ENCODE results near the gene FBN2. TPM values are rescaled to one million over a fixed set of nuclear protein-coding genes. Genes with fewer than 3 reads are reported as not detected.

The FBN2 gene
- total RNA-seq, 1 experiment from 2014 or later: 0.42 TPM

DNA sequence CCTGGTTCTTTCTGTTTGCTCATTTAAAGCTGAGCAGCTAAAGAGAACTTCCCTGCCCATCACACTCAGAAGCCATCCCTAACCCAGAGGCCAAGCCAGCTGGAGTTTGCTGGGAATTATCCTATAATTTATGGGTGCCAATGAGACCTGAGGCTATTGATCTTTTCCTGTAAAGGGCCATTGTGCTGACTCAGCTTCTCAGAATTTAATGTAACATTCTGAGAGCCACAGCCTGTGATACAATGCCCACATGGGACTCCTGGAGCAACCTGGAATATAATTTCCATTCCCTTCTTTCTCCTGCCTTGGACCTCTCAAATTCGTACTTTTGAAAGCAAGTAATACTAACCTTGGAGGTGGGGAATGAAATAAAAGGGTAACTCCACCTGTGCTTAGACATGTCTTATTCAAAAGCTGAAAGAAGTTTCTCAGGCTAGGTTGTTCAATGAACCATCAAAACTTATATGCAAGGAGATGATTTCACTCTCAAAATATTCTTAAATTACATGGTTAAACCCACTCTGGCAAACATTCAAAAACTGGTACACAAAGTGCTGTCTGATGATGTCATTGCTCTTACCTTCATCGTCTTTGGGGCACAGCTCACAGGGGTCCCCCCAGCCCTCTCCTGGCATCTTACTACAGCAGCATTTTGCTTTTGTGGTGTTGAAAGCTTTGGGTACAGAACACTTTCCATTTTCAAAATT is 247.7 kb downstream of the FBN2 start:
- ChIA-PET RAD21 (ENCODE audit: low non-redundant PET in 1 of 2, low total read pairs in 2 of 2, uncharacterized antibody in 2 of 2, unreplicated experiment in 2 of 2) (no interaction called here), POLR2A (no interaction called here), CTCF (no interaction called here)
- Histone ChIP-seq H3K9me2 (ENCODE audit: insufficient read depth) (no peaks in the 10 kb centered on the region), H3K27ac (ENCODE audit: low read depth, low read length) (no peak overlapping the region), H3K4me1 (ENCODE audit: control insufficient read depth in 1 of 2, insufficient read depth in 2 of 2, low read length in 2 of 2) (no peaks in the 10 kb centered on the region), H3K9ac (ENCODE audit: low read length) (no peak overlapping the region), H3K36me3 (ENCODE audit: control insufficient read depth in 1 of 2, insufficient read depth in 2 of 2, low read length in 2 of 2) (no peaks in the 10 kb centered on the region), H3K27me3 (ENCODE audit: insufficient read depth, low read length) (no peaks in the 10 kb centered on the region), H4K20me1 (ENCODE audit: insufficient read depth) (no peaks in the 10 kb centered on the region), H2AFZ (ENCODE audit: low read depth, low read length, poor library complexity, severe bottlenecking) (no peak overlapping the region), H3K9me3 (ENCODE audit: control insufficient read depth in 1 of 2, insufficient read depth in 1 of 2, low read depth in 1 of 2, low read length in 2 of 2) (no peaks in the 10 kb centered on the region), H3K4me3 (replicated peaks in 1 of 2; ENCODE audit: low read depth in 1 of 2, low read length in 2 of 2) (no peak overlapping the region), H3K79me2 (ENCODE audit: insufficient read depth, low read length) (no peaks in the 10 kb centered on the region), H3K4me2 (ENCODE audit: low read length) (no peak overlapping the region)
- no peak for TF ChIP-seq YY1 (IDR thresholded peaks at IDR 0.05; ENCODE audit: extremely low read depth, insufficient replicate concordance, low read depth, low read length)
- TF ChIP-seq ZNF274 (IDR thresholded peaks at IDR 0.05; ENCODE audit: low read depth, low read length): no peak
- no peak for TF ChIP-seq TCF7L2 (IDR thresholded peaks at IDR 0.05; ENCODE audit: borderline replicate concordance, extremely low read depth, insufficient read depth, insufficient read length)
- TF ChIP-seq CEBPB (IDR thresholded peaks at IDR 0.05; ENCODE audit: low read depth): no peak
- TF ChIP-seq RAD21 (IDR thresholded peaks at IDR 0.05; ENCODE audit: low read depth): no peak
- TF ChIP-seq, protein P1, sequence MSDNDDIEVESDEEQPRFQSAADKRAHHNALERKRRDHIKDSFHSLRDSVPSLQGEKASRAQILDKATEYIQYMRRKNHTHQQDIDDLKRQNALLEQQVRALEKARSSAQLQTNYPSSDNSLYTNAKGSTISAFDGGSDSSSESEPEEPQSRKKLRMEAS (IDR thresholded peaks at IDR 0.05): no peak
- no peak for TF ChIP-seq EZH2 (IDR thresholded peaks at IDR 0.05)
- TF ChIP-seq EZH2phosphoT487 (IDR thresholded peaks at IDR 0.05; ENCODE audit: borderline replicate concordance): no peak
- no peak for TF ChIP-seq FOSL1 (IDR thresholded peaks at IDR 0.05; ENCODE audit: low read depth)
- TF ChIP-seq, protein P2, sequence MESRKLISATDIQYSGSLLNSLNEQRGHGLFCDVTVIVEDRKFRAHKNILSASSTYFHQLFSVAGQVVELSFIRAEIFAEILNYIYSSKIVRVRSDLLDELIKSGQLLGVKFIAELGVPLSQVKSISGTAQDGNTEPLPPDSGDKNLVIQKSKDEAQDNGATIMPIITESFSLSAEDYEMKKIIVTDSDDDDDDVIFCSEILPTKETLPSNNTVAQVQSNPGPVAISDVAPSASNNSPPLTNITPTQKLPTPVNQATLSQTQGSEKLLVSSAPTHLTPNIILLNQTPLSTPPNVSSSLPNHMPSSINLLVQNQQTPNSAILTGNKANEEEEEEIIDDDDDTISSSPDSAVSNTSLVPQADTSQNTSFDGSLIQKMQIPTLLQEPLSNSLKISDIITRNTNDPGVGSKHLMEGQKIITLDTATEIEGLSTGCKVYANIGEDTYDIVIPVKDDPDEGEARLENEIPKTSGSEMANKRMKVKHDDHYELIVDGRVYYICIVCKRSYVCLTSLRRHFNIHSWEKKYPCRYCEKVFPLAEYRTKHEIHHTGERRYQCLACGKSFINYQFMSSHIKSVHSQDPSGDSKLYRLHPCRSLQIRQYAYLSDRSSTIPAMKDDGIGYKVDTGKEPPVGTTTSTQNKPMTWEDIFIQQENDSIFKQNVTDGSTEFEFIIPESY (IDR thresholded peaks at IDR 0.05; ENCODE audit: extremely low read depth, insufficient replicate concordance, low read length): no peak
- no peak for TF ChIP-seq SIN3A (IDR thresholded peaks at IDR 0.05; ENCODE audit: low read depth)
- no peak for TF ChIP-seq ZFX (IDR thresholded peaks at IDR 0.05)
- no peak for TF ChIP-seq POLR2AphosphoS5 (IDR thresholded peaks at IDR 0.05; ENCODE audit: low read depth, low read length)
- no peak for TF ChIP-seq JUND (IDR thresholded peaks at IDR 0.05)
- DNase-seq (ENCODE audit: low read depth, low spot score) (no peak), ATAC-seq (no peak)
- intact Hi-C loops (cut with micrococcal nuclease): no loop called here
- BruUV-seq (replicated peaks): no TSS peak
